Measurements from ENCODE around the gene FBN1. TPM values are rescaled to one million over a fixed set of nuclear protein-coding genes. Genes with fewer than 3 reads are reported as not detected.

Gene FBN1
- total and polyA plus RNA-seq, 7 donors = 1.2 to 173 (median 57.0) TPM

DNA sequence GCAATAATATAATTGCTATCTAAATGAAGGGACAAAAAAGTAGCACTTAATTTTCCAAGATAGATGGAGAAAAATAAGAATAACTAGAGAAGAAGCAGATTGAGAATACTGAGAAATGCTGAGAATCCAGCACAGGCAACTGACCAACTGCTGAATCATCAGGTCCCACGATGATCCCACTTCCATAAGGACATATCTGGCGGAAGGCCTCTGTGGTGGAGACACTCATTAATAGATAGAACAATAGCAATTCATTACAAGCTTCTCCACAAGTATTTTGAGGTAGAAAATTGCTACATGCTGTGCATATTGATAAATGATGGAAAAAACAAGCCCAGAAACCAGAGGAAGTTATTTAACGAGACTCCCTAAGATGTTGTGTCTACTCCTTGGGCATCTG lies 208.3 kb downstream of the FBN1 start:
- intact Hi-C loops (cut with DNase I) = no loop called here
- peaks cover 0 to 61% (median 4%) of the 10 kb centered on the region in 4 donors for H3K36me3 ChIP-seq
- TF ChIP-seq EP300 (IDR thresholded peaks at IDR 0.05) = no peak
- no peak for TF ChIP-seq POLR2A (IDR thresholded peaks at IDR 0.05)
- no peak for TF ChIP-seq POLR2AphosphoS5 (IDR thresholded peaks at IDR 0.05)
- TF ChIP-seq, protein P1, sequence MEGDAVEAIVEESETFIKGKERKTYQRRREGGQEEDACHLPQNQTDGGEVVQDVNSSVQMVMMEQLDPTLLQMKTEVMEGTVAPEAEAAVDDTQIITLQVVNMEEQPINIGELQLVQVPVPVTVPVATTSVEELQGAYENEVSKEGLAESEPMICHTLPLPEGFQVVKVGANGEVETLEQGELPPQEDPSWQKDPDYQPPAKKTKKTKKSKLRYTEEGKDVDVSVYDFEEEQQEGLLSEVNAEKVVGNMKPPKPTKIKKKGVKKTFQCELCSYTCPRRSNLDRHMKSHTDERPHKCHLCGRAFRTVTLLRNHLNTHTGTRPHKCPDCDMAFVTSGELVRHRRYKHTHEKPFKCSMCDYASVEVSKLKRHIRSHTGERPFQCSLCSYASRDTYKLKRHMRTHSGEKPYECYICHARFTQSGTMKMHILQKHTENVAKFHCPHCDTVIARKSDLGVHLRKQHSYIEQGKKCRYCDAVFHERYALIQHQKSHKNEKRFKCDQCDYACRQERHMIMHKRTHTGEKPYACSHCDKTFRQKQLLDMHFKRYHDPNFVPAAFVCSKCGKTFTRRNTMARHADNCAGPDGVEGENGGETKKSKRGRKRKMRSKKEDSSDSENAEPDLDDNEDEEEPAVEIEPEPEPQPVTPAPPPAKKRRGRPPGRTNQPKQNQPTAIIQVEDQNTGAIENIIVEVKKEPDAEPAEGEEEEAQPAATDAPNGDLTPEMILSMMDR (IDR thresholded peaks at IDR 0.05) = no peak
- H3K4me1 ChIP-seq = no peaks in the 10 kb centered on the region
- H3K9me3 ChIP-seq = no peaks in the 10 kb centered on the region
- H3K27me3 ChIP-seq = no peaks in the 10 kb centered on the region
- no peak overlapping the region for H3K4me3 ChIP-seq
- WGBS, 2 donors = 89 to 90% methylated on average over 3 of the region's 3 CpGs
- DNase-seq = no peak
- no peak overlapping the region for H3K27ac ChIP-seq

DNA sequence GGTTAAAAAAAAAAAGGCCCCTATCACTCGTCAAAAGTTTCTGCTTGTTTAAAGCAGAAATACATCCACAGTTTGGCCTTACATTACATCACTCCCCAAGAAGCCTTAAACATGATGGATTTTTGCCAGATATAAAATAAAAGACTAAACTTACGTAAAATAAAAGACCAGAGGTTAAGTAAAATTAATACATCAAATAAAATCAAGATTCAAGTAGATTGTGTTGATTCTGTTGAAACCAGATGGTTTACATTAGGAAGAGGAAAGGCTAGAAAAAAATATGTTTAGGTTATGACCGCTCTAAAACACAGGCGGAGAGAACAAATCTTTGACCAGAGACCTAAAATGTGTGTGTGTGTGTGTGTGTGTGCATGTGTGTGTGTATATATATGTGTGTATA lies 210.2 kb downstream of the FBN1 start:
- TF ChIP-seq, protein P1 (IDR thresholded peaks at IDR 0.05) = no peak
- TF ChIP-seq POLR2AphosphoS5 (IDR thresholded peaks at IDR 0.05) (no peak), POLR2A (IDR thresholded peaks at IDR 0.05) (no peak), EP300 (IDR thresholded peaks at IDR 0.05) (no peak)
- peaks cover 0 to 64% (median 5%) of the 10 kb centered on the region in 4 donors for H3K36me3 ChIP-seq

DNA sequence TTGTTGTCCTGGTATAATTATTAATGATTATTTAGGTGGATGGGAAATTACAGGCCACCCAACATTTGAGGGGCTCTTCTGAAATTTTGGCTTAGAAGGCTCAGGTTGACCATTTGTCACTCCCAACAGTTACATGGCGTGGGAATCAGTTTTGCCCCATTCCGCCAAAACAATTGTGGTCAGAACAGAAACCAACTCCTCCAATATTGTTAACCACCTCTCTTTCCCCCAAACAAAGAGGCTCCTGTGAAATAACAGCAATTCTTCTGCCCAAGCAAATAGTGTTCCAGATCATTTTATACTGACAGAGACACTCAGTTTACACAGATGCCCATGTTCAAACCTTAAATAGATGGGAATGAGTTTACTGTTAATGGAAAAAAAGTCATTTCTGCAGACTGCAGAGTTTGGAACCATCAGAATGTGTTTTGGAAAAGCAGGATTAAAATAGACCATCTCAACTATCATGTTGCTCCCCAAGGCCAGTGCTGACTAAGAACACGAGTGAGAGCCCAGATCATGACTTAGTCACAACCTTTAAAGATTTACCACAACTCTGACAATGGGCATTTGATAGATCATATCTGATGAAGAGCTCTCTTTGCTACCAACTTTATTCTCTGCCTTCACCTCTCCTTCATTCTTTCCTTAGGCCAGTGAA lies 212.2 kb downstream of the FBN1 start:
- TF ChIP-seq EP300 (IDR thresholded peaks at IDR 0.05) = no peak
- TF ChIP-seq POLR2AphosphoS5 (IDR thresholded peaks at IDR 0.05) = no peak
- TF ChIP-seq, protein P1 (IDR thresholded peaks at IDR 0.05) = no peak
- TF ChIP-seq POLR2A (IDR thresholded peaks at IDR 0.05) = no peak
- no peak for DNase-seq
- WGBS, 2 donors = 88% methylated on average over 3 of the region's 3 CpGs
- H3K27ac ChIP-seq = no peak overlapping the region
- intact Hi-C loops (cut with DNase I) = no loop called here
- no peaks in the 10 kb centered on the region for H3K9me3 ChIP-seq
- H3K4me1 ChIP-seq = no peaks in the 10 kb centered on the region
- peaks cover 0 to 71% (median 7%) of the 10 kb centered on the region in 4 donors for H3K36me3 ChIP-seq
- no peak overlapping the region for H3K4me3 ChIP-seq
- H3K27me3 ChIP-seq = no peaks in the 10 kb centered on the region

More for the DNA sequence above, 210.2 kb downstream of the FBN1 start:
- intact Hi-C loops (cut with DNase I) = no loop called here
- no peak overlapping the region for H3K27ac ChIP-seq
- no peaks in the 10 kb centered on the region for H3K4me1 ChIP-seq
- no peaks in the 10 kb centered on the region for H3K9me3 ChIP-seq
- no peak overlapping the region for H3K4me3 ChIP-seq
- H3K27me3 ChIP-seq = no peaks in the 10 kb centered on the region
- 84 to 88% methylated on average over 4 of the region's 4 CpGs for WGBS, 2 donors
- DNase-seq = no peak

DNA sequence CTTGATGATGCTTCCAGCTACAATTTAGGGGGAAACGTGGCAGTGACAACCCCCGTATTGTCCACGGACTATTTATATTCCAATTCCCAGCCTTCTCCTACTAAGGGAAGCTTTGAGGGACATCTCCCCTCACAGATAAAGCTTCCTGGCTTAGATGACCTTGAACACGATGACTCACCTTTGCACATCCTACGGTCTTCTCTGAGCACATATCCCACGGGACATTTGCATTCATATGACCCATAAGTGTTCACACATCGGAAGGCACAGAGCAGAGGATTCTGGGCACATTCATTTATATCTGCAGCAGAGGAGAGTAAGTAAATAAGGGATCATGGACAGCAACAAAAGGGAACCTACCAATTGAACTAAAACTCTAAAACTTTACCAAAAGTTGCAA lies 212.8 kb downstream of the FBN1 start:
- Histone ChIP-seq H3K4me1 (no peaks in the 10 kb centered on the region), H3K27ac (no peak overlapping the region), H3K27me3 (no peaks in the 10 kb centered on the region), H3K36me3 (peaks cover 0 to 77% (median 7%) of the 10 kb centered on the region in 4 donors), H3K9me3 (no peaks in the 10 kb centered on the region), H3K4me3 (no peak overlapping the region)
- DNase-seq = no peak
- intact Hi-C loops (cut with DNase I) = no loop called here
- WGBS, 2 donors = 87 to 93% methylated on average over 7 of the region's 7 CpGs
- TF ChIP-seq EP300 (IDR thresholded peaks at IDR 0.05) (no peak), POLR2A (IDR thresholded peaks at IDR 0.05) (no peak), POLR2AphosphoS5 (IDR thresholded peaks at IDR 0.05) (no peak)
- TF ChIP-seq, protein P1 (IDR thresholded peaks at IDR 0.05) = no peak

All from sigmoid colon (tissue), 7 donors.